K562 (cell line): ENCODE data around the gene GABRP. TPM values are rescaled to one million over a fixed set of nuclear protein-coding genes. Genes with fewer than 3 reads are reported as not detected.

Source experiments
- ATAC-seq: fragments of 200-7000 bp; cut with Tn5 transposase; 3 replicates; pipeline ENCODE4 v1.9.1; 2020; ENCODE audit warnings: moderate library complexity
- BruUV-seq: library from RNA; stranded (reverse); fragments of 400-500 nt; replicated peaks from 2 replicates; lab custom pipeline; 2021; lab: Mats Ljungman, UMichigan
- CTCF ChIA-PET: fragments of 300-600 bp; formaldehyde crosslinking; extraction: SDS; loops from one replicate; lab custom pipeline; 2021; ENCODE audit warnings: low intra/inter-chr PET ratio; lab: Yijun Ruan, JAX
- POLR2A ChIA-PET: fragments of 300-600, 350-650 bp; sonication (Branson Sonifier 250); formaldehyde crosslinking; extraction: SDS; loops from one replicate; lab custom pipeline; 2021; ENCODE audit warnings: antibody characterized with exemption, inconsistent platforms; lab: Yijun Ruan, JAX
- DNase-seq, 4 experiments: peaks; one replicate each; pipeline versions ENCODE4 v3.0.0 to v3.0.0-alpha.2; 2011 to 2018; ENCODE audit warnings: low spot score in 3 of 4, mixed read lengths in 3 of 4; ENCODE audit errors: extremely low read depth in 1 of 4
- FAIRE-seq: peaks from 2 replicates; lab custom pipeline; 2011; peaks lifted over from hg19 to GRCh38; lab: Jason Lieb, UNC
- H2AFZ ChIP-seq: 2 replicates; pipeline ENCODE4 v1.6.0; 2011; ENCODE audit warnings: low read depth, low read length, control low read depth, inconsistent platforms
- H3K27ac ChIP-seq: fragments of 200-600 bp; 3 replicates; pipeline ENCODE4 v1.8.0; 2011; ENCODE audit warnings: low read depth, mild to moderate bottlenecking, control low read depth, inconsistent platforms, low read length, moderate library complexity, mixed read lengths; ENCODE audit errors: extremely low read depth
- H3K27me3 ChIP-seq, 2 experiments: fragments of 300-600 bp in 1 of 2; 2 replicates in 1 of 2; 3 replicates in 1 of 2; pipeline versions ENCODE4 v1.6.0 to v1.8.0; 2011; ENCODE audit warnings: inconsistent platforms in 2 of 2, low read length in 2 of 2, mild to moderate bottlenecking in 1 of 2, mixed read lengths in 1 of 2, moderate library complexity in 1 of 2; ENCODE audit not compliant: control insufficient read depth in 2 of 2, insufficient read depth in 2 of 2
- H3K36me3 ChIP-seq: fragments of 300-600 bp; 3 replicates; pipeline ENCODE4 v1.8.0; 2011; ENCODE audit warnings: mild to moderate bottlenecking, low read length, inconsistent platforms; ENCODE audit not compliant: control insufficient read depth, insufficient read depth
- H3K4me1 ChIP-seq, 2 experiments: fragments of 200-600 bp in 1 of 2; replicated peaks in 1 of 2; 2 replicates in 1 of 2; 3 replicates in 1 of 2; pipeline versions ENCODE4 v1.5.1 to v1.8.0; 2011; ENCODE audit warnings: inconsistent platforms in 2 of 2, low read length in 2 of 2, mild to moderate bottlenecking in 1 of 2, mixed read lengths in 1 of 2, moderate library complexity in 1 of 2; ENCODE audit not compliant: control insufficient read depth in 2 of 2, insufficient read depth in 2 of 2
- H3K4me2 ChIP-seq: 2 replicates; pipeline ENCODE4 v1.6.1; 2011; ENCODE audit warnings: low read length, control low read depth, inconsistent platforms, mixed read lengths; ENCODE audit not compliant: insufficient read depth
- H3K4me3 ChIP-seq: fragments of 200-600 bp; sonication (generic), shearing (Covaris generic); 2 replicates; pipeline ENCODE4 v1.5.1; 2016; ENCODE audit warnings: control low read depth, inconsistent platforms
- H3K79me2 ChIP-seq: fragments of 200-600 bp; 3 replicates; pipeline ENCODE4 v1.8.0; 2011; ENCODE audit warnings: low read length, inconsistent platforms; ENCODE audit not compliant: control insufficient read depth, insufficient read depth
- H3K9ac ChIP-seq, 2 experiments: 2 replicates each; pipeline versions ENCODE4 v1.6.0 to v1.6.1; 2011; ENCODE audit warnings: low read depth in 2 of 2, low read length in 2 of 2, control low read depth in 1 of 2, inconsistent platforms in 1 of 2, mild to moderate bottlenecking in 1 of 2, mixed read lengths in 1 of 2; ENCODE audit not compliant: insufficient read depth in 1 of 2
- H3K9me1 ChIP-seq: one replicate; pipeline ENCODE4 v1.6.0; 2011; ENCODE audit warnings: inconsistent platforms, mild to moderate bottlenecking, low read length, moderate library complexity; ENCODE audit not compliant: control insufficient read depth, insufficient read depth
- H3K9me3 ChIP-seq: replicated peaks from 2 replicates; pipeline ENCODE4 v1.5.1; 2011; ENCODE audit warnings: low read depth, low read length, inconsistent platforms; ENCODE audit not compliant: control insufficient read depth, insufficient read depth
- H4K20me1 ChIP-seq: replicated peaks from 2 replicates; pipeline ENCODE4 v1.6.1; 2011; ENCODE audit warnings: low read length, inconsistent platforms, mixed read lengths; ENCODE audit not compliant: control insufficient read depth, insufficient read depth
- ARID2 ChIP-seq: fragments of 450-650 bp; IDR thresholded peaks from 2 replicates; pipeline ENCODE4 v1.6.1; 2017; ENCODE audit warnings: antibody characterized with exemption, mild to moderate bottlenecking
- EP300 ChIP-seq: IDR thresholded peaks from 2 replicates; pipeline ENCODE4 v1.6.1; 2012; ENCODE audit warnings: low read length, improper control_type of control experiment
- HES1 ChIP-seq: fragments of 450-650 bp; IDR thresholded peaks from 2 replicates; pipeline ENCODE4 v1.6.1; 2016; ENCODE audit warnings: low read depth, mild to moderate bottlenecking, moderate library complexity
- NONO ChIP-seq, 2 experiments: fragments of 200-400 bp in 1 of 2; fragments of 450-650 bp in 1 of 2; formaldehyde crosslinking in 1 of 2; IDR thresholded peaks; 2 replicates each; pipeline ENCODE4 v1.6.1; 2017; ENCODE audit warnings: low read depth in 2 of 2, mild to moderate bottlenecking in 2 of 2, moderate library complexity in 2 of 2, low read length in 1 of 2
- PHF20 ChIP-seq: fragments of 450-650 bp; IDR thresholded peaks from 2 replicates; pipeline ENCODE4 v1.6.1; 2018; ENCODE audit not compliant: partially characterized antibody
- PHF8 ChIP-seq: fragments of 200-600 bp; sonication (generic); IDR thresholded peaks from 2 replicates; pipeline ENCODE4 v1.6.1; 2012; ENCODE audit warnings: mixed run types, mild to moderate bottlenecking, inconsistent platforms, low read length, moderate library complexity, borderline replicate concordance
- SMARCA4 ChIP-seq: fragments of 450-650 bp; IDR thresholded peaks from 2 replicates; pipeline ENCODE4 v1.6.1; 2016
- SRSF1 ChIP-seq: fragments of 200-400 bp; formaldehyde crosslinking; IDR thresholded peaks from 2 replicates; pipeline ENCODE4 v1.6.1; 2017; ENCODE audit warnings: mild to moderate bottlenecking, low read depth, low read length, moderate library complexity
- ZNF212 ChIP-seq: fragments of 450-650 bp; formaldehyde crosslinking; IDR thresholded peaks from 2 replicates; pipeline ENCODE4 v1.4.0; 2020; ENCODE audit warnings: mild to moderate bottlenecking
- ZNF766 ChIP-seq: fragments of 200-800 bp; sonication (Bioruptor generic); conservative IDR thresholded peaks from 2 replicates; pipeline ENCODE4 v1.6.1; 2016; ENCODE audit warnings: missing genetic modification characterization, missing compliant biosample characterization
- WGBS: fragments of 100-300 bp; shearing (Covaris generic); methylation state at CpG from one replicate; pipeline ENCODE4 v1.1.6; 2016; ENCODE audit warnings: low coverage, mixed read lengths; ENCODE audit not compliant: insufficient coverage; ENCODE audit errors: missing lambda C conversion rate; 5-methylcytosine and 5-hydroxymethylcytosine counted together
- in situ Hi-C: fragments of 300-500 bp; cut with MboI; formaldehyde crosslinking; loops from 4 replicates; pipeline ENCODE4 v1.15.0; 2018; ENCODE audit warnings: inconsistent platforms, mixed read lengths
- intact Hi-C: fragments of 100-400 bp; cut with micrococcal nuclease; formaldehyde crosslinking; loops from 2 replicates; pipeline ENCODE4 v1.14.2; 2022
- polyA plus RNA-seq, 8 experiments: library from polyadenylated mRNA; depleted of rRNA in 4 of 8; stranded (reverse) in 5 of 8; unstranded in 3 of 8; fragments of >200 nt; fragmentation: Nextera tagmentation in 2 of 8; fragmentation: Illumina TruSeq in 1 of 8; extraction: Ambion mirVana in 2 of 8; extraction: Trizol in 1 of 8; gene quantifications; 2 replicates each; pipeline versions ENCODE4 v1.2.1 to v1.2.3, GENCODE V29; 2011 to 2014; ENCODE audit warnings: inconsistent platforms in 1 of 8, missing spikeins in 1 of 8
- total RNA-seq, 7 experiments: library from RNA; depleted of rRNA in 6 of 7; stranded (reverse); fragments of >200 nt in 6 of 7; fragmentation: Illumina TruSeq in 2 of 7; extraction: Trizol in 2 of 7; gene quantifications; 2 replicates each; pipeline versions ENCODE4 v1.2.1 to v1.2.3, GENCODE V29; 2011 to 2021; ENCODE audit warnings: low replicate concordance in 1 of 7
- TF ChIP-seq, protein P1 (sequence below): fragments of 200-800 bp; sonication (Bioruptor generic); IDR thresholded peaks from 2 replicates; pipeline ENCODE4 v1.6.1; 2017; ENCODE audit warnings: missing genetic modification characterization, missing compliant biosample characterization
- TF ChIP-seq, protein P2 (sequence below), 3 experiments: fragments of 200-800 bp in 1 of 3; fragments of 250-450 bp in 1 of 3; fragments of 450-650 bp in 1 of 3; sonication (Bioruptor Pico) in 1 of 3; sonication (Bioruptor generic) in 1 of 3; formaldehyde crosslinking in 1 of 3; IDR thresholded peaks; 2 replicates each; pipeline versions ENCODE4 v1.6.1 to v1.8.0; 2016 to 2022; ENCODE audit warnings: mild to moderate bottlenecking in 2 of 3, missing genetic modification characterization in 2 of 3, missing compliant biosample characterization in 1 of 3, moderate library complexity in 1 of 3
- TF ChIP-seq, protein P3 (sequence below): IDR thresholded peaks from 2 replicates; pipeline ENCODE4 v1.6.1; 2011; ENCODE audit warnings: borderline replicate concordance, low read depth, mild to moderate bottlenecking, moderate library complexity, low read length; ENCODE audit not compliant: insufficient read depth, poor library complexity, severe bottlenecking
- TF ChIP-seq, protein P4 (sequence below): fragments of 450-650 bp; formaldehyde crosslinking; IDR thresholded peaks from 2 replicates; pipeline ENCODE4 v1.4.0; 2022; ENCODE audit warnings: mild to moderate bottlenecking, moderate library complexity

GABRP gene
- total and polyA plus RNA-seq, 9 of the 15 experiments (the other 6 are each of a cell fraction or from before 2014, with no cell fraction given), result not detected

GRCh38 chr5:170805666-170806065, 22.1 kb downstream of the GABRP start:
- H3K79me2 ChIP-seq, result no peaks in the 10 kb centered on the region
- intact Hi-C loops, result no loop called here
- ATAC-seq, result no peak
- no peaks in the 10 kb centered on the region for H4K20me1 ChIP-seq
- no peak overlapping the region for H3K27ac ChIP-seq
- ChIA-PET CTCF (no interaction called here), POLR2A (no interaction called here)
- BruUV-seq, result no TSS peak
- DNase-seq, result no peak
- no peak overlapping the region for H3K4me2 ChIP-seq
- no peaks in the 10 kb centered on the region for H3K4me1 ChIP-seq
- no peak for FAIRE-seq
- H3K4me3 ChIP-seq, result no peak overlapping the region
- WGBS, result 0% methylated on average over 7 of the region's 7 CpGs
- H2AFZ ChIP-seq, result no peak overlapping the region
- H3K9ac ChIP-seq, result no peak overlapping the region
- H3K36me3 ChIP-seq, result no peaks in the 10 kb centered on the region
- no peaks in the 10 kb centered on the region for H3K9me1 ChIP-seq
- in situ Hi-C loops, result no loop called here
- H3K27me3 ChIP-seq, result no peaks in the 10 kb centered on the region
- no peaks in the 10 kb centered on the region for H3K9me3 ChIP-seq
- TF ChIP-seq ARID2, result no peak
- TF ChIP-seq, protein P1, sequence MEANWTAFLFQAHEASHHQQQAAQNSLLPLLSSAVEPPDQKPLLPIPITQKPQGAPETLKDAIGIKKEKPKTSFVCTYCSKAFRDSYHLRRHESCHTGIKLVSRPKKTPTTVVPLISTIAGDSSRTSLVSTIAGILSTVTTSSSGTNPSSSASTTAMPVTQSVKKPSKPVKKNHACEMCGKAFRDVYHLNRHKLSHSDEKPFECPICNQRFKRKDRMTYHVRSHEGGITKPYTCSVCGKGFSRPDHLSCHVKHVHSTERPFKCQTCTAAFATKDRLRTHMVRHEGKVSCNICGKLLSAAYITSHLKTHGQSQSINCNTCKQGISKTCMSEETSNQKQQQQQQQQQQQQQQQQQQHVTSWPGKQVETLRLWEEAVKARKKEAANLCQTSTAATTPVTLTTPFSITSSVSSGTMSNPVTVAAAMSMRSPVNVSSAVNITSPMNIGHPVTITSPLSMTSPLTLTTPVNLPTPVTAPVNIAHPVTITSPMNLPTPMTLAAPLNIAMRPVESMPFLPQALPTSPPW (CRISPR knock-in tag), result no peak
- TF ChIP-seq HES1, result no peak
- TF ChIP-seq, protein P2, sequence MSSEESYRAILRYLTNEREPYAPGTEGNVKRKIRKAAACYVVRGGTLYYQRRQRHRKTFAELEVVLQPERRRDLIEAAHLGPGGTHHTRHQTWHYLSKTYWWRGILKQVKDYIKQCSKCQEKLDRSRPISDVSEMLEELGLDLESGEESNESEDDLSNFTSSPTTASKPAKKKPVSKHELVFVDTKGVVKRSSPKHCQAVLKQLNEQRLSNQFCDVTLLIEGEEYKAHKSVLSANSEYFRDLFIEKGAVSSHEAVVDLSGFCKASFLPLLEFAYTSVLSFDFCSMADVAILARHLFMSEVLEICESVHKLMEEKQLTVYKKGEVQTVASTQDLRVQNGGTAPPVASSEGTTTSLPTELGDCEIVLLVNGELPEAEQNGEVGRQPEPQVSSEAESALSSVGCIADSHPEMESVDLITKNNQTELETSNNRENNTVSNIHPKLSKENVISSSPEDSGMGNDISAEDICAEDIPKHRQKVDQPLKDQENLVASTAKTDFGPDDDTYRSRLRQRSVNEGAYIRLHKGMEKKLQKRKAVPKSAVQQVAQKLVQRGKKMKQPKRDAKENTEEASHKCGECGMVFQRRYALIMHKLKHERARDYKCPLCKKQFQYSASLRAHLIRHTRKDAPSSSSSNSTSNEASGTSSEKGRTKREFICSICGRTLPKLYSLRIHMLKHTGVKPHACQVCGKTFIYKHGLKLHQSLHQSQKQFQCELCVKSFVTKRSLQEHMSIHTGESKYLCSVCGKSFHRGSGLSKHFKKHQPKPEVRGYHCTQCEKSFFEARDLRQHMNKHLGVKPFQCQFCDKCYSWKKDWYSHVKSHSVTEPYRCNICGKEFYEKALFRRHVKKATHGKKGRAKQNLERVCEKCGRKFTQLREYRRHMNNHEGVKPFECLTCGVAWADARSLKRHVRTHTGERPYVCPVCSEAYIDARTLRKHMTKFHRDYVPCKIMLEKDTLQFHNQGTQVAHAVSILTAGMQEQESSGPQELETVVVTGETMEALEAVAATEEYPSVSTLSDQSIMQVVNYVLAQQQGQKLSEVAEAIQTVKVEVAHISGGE (CRISPR knock-in tag; IDR thresholded peaks at IDR 0.05), result no peak
- no peak for TF ChIP-seq PHF20
- no peak for TF ChIP-seq NONO (IDR thresholded peaks at IDR 0.05; ENCODE audit: low read depth in 2 of 2, low read length in 1 of 2)
- no peak for TF ChIP-seq ZNF212 (CRISPR knock-in tag)
- TF ChIP-seq, protein P3, sequence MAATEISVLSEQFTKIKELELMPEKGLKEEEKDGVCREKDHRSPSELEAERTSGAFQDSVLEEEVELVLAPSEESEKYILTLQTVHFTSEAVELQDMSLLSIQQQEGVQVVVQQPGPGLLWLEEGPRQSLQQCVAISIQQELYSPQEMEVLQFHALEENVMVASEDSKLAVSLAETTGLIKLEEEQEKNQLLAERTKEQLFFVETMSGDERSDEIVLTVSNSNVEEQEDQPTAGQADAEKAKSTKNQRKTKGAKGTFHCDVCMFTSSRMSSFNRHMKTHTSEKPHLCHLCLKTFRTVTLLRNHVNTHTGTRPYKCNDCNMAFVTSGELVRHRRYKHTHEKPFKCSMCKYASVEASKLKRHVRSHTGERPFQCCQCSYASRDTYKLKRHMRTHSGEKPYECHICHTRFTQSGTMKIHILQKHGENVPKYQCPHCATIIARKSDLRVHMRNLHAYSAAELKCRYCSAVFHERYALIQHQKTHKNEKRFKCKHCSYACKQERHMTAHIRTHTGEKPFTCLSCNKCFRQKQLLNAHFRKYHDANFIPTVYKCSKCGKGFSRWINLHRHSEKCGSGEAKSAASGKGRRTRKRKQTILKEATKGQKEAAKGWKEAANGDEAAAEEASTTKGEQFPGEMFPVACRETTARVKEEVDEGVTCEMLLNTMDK, result no peak
- TF ChIP-seq SMARCA4, result no peak
- TF ChIP-seq EP300, result no peak
- no peak for TF ChIP-seq ZNF766 (CRISPR knock-in tag)
- TF ChIP-seq, protein P4, sequence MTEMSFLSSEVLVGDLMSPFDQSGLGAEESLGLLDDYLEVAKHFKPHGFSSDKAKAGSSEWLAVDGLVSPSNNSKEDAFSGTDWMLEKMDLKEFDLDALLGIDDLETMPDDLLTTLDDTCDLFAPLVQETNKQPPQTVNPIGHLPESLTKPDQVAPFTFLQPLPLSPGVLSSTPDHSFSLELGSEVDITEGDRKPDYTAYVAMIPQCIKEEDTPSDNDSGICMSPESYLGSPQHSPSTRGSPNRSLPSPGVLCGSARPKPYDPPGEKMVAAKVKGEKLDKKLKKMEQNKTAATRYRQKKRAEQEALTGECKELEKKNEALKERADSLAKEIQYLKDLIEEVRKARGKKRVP (CRISPR knock-in tag), result no peak
- no peak for TF ChIP-seq SRSF1
- no peak for TF ChIP-seq PHF8
